Activated T-helper 1 cell treated with anti-CD3 and anti-CD28 coated beads, Interleukin-2, amount 50 U/mL, for 16 hours (primary cell): Measurements from ENCODE around the gene LCN9.

Source experiments
- DNase-seq, 2 donors: peaks; one replicate each; pipeline ENCODE4 v3.0.0-alpha.2; 2020; ENCODE audit warnings: low read depth in 1 of 2, low spot score in 1 of 2

LCN9 gene

GRCh38 chr9:135696446-135696845, 33.3 kb downstream of the LCN9 start:
- DNase-seq: no peak

- no peak for DNase-seq
These were observed 34.1 kb downstream of the LCN9 start for GRCh38 chr9:135697226-135697625.

GRCh38 chr9:135698236-135698635, 35.1 kb downstream of the LCN9 start:
- no peak for DNase-seq

GRCh38 chr9:135698767-135699166, 35.7 kb downstream of the LCN9 start:
- DNase-seq: no peak

GRCh38 chr9:135699440-135699839, 36.3 kb downstream of the LCN9 start, which contains the start of gene SOHLH1:
SOHLH1 (minus strand) TSS chr9:135699481; CDS start chr9:135699467, 14 bp downstream.
- DNase-seq: no peak

- no peak for DNase-seq
These were observed 37.4 kb downstream of the LCN9 start for GRCh38 chr9:135700525-135700924.

GRCh38 chr9:135701067-135701958, 38.2 kb downstream of the LCN9 start:
- DNase-seq: no peak

- DNase-seq: peak in 1 of 2 donors; percentile 23
These were observed 39.0 kb downstream of the LCN9 start, which contains the start of gene KCNT1 for GRCh38 chr9:135701959-135702721. KCNT1 (plus strand) TSS chr9:135702185; CDS start chr9:135702259, 74 bp downstream.

GRCh38 chr9:135703726-135704125, 40.6 kb downstream of the LCN9 start:
- DNase-seq: no peak

- DNase-seq: no peak
These were observed 41.4 kb downstream of the LCN9 start for GRCh38 chr9:135704483-135704882.

- no peak for DNase-seq
These were observed 42.3 kb downstream of the LCN9 start for GRCh38 chr9:135705376-135705775.

GRCh38 chr9:135706288-135706687, 43.2 kb downstream of the LCN9 start:
- DNase-seq: no peak

- DNase-seq: no peak
These were observed 44.4 kb downstream of the LCN9 start for GRCh38 chr9:135707252-135708138.

- DNase-seq: no peak
These were observed 45.1 kb downstream of the LCN9 start for GRCh38 chr9:135708164-135708563.

- DNase-seq: no peak
These were observed 48.3 kb downstream of the LCN9 start for GRCh38 chr9:135711391-135711790.

- DNase-seq: no peak
These were observed 48.8 kb downstream of the LCN9 start for GRCh38 chr9:135711881-135712280.

GRCh38 chr9:135712613-135713295, 49.6 kb downstream of the LCN9 start:
- no peak for DNase-seq

- no peak for DNase-seq
These were observed 51.3 kb downstream of the LCN9 start for GRCh38 chr9:135714242-135715055.

GRCh38 chr9:135715056-135715595, 52.0 kb downstream of the LCN9 start:
- DNase-seq: no peak
